HK-2 (cell line): ENCODE data around the gene SYNCRIP.
A peak's percentile ranks its signal among the peaks of the same experiment; 100 is the strongest.
"Not testable (repeated sequence)": the region's sequence is repeated elsewhere in the genome, so short reads cannot be mapped to it uniquely, and the experiment has no call there.

ENCODE experiments used
- DNase-seq: peaks from one replicate; pipeline ENCODE4 v3.0.0-alpha.2; 2018; ENCODE audit not compliant: unreplicated experiment

SYNCRIP gene

DNA sequence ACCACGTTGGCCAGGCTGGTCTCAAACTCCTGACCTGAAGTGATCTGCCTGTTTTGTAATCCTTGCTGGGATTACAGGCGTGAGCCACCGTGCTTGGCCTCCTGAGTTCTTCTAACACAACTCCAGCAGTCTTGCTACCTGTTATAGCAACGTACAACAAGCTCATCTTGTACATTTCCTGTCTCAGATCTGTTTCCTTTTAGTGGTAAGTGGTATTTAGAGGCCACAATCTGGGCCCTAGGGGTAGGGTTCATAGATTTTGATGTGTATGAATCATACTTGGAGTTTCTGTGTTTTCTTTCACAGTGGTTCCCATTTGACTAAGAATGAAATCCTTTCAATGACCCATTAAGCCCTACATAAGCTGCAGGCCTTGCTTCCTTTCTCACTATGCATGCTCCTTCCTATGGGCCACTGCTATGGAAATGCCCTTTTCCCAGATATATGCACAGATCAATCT, 27.1 kb upstream of the SYNCRIP start:
- DNase-seq = no peak

DNA sequence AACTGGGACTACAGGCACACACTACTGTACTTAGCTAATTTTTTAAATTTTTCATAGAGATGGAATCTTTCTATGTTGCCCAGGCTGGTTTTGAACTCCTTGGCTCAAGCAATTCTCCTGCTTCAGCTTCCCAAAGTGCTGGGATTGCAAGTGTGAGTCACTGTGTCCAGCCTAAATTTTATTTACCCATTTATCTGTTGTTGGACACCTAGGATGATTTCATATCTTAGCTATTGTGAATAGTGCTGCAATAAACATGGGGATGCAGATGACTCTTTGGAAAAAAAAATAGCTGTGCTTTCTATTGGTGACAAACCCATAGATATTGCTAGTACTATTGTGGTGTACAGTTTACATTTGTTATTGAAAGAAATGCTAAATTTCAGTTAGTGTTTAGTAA, 19.6 kb upstream of the SYNCRIP start:
- DNase-seq = no peak

DNA sequence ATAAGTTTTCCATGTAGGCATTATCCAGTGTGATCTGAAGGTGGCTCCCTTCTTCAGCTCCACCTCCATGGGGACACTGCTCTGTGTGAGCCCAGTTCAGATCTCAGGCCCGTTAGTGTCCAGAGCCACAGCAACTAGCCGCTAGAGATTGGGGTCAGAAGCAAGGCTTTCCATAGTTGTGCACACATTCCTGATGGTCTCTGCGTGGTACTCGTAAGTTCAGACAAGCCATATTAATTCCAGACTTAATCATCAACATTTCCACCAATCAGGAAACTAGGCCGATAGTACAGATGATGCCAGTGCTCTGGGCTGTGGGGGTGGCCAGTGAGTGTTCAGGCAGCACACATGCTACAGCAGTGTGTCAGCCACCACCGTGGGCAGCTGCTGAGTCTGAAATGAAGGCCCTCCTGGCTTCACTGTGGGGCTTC, 17.5 kb upstream of the SYNCRIP start:
- peak; percentile 79 for DNase-seq

DNA sequence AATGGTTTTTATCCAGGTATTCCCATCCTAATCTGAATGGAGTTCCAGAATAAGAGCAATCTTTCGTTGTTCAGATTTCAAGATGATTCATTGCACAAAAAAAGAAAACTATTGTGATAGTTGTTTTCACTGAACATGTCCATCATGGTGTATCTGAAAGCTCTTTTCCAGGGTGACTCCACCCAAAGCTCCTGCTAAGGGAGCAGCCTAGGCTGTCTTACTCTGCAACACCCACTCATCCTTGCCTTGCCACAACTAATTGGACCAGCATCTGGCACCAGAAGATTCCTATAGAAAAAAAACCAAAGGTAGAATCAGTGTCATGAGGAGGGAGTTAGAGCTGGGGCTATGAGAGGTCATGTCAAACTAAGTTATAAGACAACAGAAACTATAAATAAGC, 7.9 kb upstream of the SYNCRIP start:
- no peak for DNase-seq

DNA sequence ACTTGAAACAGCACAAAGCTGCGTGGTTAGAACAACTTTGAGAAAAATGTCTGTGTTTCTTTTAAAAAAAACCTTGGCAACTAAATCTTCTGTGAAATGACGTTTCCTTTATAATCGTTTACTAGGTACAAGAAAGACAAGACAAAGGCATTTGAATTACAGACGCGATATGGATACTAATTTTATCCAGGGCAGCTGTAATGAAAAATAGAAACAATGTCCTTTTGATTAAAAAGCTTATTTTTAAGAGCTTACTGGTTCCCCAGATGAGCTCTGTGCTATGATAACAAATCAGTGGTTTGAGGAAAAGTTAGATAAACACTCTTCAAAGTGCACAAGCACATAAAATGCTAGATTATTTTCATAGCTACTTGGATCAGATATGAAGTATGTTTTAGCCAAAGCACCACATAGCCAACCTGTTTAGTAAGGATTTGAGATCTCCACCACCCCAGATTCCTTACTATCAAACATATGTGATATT, 1.6 kb upstream of the SYNCRIP start:
- no peak for DNase-seq

DNA sequence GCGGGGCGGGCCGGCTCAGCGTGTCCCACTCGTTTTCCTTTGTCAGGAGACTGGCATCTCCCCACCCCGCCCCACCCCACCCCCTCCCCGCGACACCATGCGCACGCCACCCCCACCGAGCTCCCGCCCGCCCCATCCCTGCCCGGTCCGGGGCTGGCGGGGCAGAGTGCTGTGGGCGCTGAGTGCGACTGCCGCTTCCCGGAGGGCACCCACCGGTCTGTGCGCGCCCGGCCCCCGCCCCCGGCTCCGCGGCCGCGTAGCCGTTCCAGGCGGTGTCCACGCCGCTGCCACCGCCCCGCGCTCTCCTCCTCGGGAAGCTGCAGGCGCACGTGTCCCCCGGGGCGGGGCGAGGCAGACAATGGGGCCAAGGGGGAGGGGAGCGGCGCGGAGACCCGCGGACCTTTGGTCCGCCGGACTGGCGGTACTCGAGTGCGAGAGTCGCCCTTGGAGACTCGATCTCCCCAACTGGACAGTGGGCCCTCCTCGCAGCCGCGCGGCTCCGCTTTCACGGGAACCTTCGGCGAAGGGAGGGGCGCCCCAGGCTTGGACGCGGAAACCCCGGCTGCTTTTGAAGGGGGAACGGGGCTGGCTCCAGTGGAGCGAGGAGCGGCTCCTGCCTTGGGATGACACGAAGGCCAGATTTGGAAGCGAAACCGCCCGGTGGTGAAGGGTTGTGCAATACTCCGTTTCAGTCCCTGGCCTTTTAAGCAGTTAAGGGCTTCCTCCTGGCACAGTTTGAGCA, 1.0 kb upstream of the SYNCRIP start:
- peak; percentile 90 for DNase-seq

DNA sequence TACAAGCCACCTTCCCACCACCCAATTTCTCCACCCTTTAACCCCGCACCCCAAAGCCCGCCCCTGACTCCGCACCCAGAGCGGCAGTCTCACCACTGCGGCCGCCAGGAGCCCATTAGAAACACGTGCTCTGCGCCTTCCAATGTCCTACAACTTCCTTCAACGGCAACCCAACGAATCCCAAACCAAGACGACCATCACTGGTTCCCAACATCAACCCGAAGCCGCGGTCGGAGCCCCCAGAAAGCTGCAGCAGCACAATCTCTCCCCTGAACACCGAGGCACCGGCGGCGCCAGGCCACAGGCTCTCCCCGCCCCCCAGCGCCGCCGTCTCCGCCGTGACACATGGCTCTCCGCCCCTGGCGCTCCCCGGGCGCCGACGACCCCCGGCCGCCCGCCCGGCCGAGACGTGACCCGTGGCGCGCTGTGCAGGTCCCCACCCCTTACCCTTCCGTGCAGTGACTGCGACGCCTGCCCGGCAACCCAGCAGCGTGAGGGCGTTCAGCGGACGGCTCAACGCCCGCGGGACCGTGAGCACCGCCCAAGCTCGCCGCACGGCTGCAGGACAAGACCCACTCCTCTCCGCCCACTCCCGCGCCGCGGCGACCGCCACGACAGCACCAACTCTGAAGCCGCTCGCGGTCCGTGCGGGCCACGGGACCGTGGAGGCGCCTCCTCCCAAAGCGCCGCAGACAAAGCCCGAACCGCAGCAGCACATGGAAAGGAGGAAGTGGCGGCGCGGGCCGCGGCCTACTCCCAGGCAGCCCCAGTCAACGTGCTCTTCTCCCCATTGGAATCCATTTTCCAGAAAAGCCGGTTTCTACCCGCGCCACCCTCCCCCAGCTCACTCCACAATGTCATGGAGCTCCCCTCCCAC, 551 bp downstream of the SYNCRIP start:
- peak; percentile 47 for DNase-seq

DNA sequence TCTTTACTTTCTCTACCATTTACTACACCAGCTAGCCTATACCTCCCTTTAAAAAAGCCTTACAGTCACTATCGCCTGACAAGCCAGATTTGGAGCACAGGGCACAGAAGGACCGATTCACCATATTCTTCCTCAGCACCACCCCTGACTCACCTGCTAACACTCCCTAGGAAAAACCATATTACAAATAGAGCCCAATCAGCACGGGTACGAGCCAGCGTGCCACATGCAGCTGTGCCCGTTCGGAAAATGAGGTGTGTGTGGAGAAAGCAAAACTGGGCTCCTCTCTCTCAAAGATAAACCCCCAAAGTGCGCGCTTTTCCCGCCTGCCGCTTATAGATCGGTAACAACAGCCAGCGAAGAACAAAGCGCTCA, 1.2 kb downstream of the SYNCRIP start:
- peak; percentile 29 for DNase-seq

DNA sequence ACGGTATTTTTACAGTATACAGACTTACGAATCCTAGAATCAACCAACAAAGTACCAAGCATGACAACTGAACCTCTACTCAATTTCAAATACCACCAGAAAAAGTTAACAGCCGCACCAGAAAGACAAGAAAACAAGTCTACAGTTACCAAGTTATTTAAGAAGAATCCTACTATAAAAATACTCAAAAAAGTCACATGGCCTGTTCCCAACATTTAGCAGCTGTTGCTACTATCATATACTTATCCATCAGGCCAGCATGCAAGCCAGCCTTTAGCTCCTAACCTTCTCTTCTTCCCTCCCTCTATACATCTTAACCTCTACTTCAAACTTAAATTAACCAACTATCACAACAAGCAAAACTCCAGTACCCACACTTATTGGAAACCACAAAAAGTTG, 1.9 kb downstream of the SYNCRIP start:
- DNase-seq = no peak

DNA sequence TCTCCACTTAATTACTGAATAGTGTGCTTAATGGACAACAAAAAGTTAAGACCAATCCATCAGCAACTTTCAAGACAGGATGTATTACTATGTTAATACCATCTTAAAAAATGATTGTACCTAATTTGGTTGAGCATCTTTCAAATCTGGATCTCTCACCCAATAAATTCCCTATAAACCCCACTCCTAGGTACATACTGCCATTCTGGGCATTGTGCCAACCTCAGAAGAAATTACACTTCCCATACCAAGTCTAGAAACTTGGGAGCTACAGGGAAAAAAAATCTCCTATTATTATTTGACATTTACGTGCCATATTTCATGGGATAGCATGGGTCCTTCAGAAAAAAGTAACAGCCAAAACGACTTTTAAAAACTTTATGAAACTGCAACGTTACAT, 5.1 kb downstream of the SYNCRIP start:
- no peak for DNase-seq

DNA sequence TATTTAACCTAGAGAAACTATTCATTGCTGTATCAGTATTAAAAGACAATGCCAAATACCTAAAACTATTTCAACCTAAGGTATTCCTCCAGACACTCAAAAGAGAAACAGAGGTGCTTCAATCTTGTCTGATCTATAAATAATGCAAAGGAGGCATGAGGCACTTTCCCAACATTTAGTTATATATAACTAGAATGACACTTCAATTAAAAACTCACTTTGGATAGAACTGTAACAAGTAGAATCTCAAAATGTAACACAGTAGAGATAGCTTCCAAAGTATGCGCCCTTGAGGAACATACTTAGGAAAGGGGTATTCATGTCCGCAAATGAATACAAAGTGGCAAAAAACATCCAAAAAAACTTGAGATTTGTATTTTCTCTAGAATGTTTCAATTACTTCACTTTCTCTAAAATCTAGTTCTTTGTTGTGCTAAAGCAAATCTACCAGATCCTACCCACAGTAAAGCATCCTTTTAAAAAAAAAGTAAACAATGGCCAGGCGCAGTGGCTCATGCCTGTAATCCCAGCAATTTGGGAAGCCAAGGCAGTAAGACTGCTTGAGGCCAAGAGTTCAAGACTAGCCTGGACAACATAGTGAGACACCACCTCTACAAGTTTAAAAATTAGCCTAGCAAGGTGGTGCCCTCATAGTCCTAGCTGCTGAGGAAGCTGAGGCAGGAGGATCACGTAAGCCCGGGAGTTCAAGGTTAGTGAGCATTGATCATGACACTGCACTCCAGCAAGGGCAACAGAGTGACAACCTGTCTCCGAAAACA, 10.3 kb downstream of the SYNCRIP start:
- no peak for DNase-seq

DNA sequence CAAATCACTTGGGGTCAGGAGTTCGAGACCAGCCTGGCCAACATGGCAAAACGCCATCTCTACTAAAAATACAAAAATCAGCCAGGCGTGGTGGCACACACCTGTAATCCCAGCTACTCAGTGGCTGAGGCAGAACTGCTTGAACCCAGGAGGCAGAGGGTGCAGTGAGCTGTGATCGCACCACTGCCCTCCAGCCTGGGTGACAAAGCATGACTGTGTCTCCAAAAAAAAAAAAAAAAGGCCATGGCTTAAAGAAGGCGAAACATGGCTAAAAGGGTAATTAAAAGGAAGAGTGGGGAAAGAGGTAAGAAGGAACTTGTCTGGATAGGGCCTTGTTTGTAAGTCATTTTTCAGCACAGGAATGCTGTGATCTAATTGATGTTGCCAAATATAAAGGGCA, 11.6 kb downstream of the SYNCRIP start:
- not testable (repeated sequence) for DNase-seq

DNA sequence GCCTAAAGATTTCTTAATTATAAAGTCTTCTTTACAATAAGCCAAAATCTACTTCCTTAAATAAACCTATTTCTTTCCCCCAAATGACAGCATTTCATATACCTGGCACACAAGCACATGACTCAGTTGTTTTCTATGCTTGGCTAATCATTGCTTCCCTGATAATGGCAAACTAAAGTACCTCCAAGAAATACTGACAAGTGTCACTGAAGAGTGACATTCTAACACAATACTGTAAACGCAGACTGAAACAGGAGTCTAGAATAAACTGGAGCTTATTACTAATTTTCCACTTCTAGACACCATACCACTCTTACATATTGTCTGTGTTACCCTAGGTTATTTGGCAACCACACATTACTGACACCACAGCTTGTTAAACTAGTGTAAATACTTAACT, 14.3 kb downstream of the SYNCRIP start:
- DNase-seq = no peak

DNA sequence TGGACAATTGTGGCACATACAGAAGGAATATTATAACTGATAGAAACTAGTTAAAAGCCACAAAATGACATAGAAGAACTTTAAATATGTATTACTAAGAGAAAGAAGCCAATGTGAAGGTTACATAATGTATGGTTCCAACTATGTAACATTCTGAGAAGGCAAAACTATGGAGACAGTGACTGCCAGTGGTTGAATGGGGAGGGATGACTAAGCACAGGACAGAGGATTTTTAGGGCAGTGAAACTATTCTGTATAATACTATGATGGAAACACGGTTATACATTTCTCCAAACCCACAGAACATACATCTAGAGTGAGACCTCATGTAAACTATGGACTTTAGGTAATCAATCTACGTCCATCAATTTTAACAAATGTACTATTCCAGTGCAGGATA, 22.4 kb downstream of the SYNCRIP start:
- no peak for DNase-seq

DNA sequence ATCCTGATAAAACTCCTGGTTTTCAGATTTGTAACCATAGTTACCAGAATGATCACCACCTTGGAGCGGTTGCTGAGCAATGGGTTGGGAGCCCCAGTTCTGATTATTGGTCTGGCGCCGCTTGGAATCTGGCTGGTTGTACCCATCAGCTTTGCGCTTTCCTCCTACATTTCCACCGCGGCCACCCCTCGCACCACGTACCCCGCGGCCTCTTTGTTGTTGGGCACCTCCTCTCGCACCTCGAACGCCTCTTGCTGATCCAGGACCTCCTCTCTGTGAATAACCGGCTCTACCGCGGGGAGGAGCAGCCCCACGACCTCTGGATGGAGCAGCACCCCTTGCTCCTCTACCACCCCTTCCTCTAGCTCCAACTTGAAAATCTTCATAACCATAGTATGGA, 27.9 kb downstream of the SYNCRIP start:
- no peak for DNase-seq

DNA sequence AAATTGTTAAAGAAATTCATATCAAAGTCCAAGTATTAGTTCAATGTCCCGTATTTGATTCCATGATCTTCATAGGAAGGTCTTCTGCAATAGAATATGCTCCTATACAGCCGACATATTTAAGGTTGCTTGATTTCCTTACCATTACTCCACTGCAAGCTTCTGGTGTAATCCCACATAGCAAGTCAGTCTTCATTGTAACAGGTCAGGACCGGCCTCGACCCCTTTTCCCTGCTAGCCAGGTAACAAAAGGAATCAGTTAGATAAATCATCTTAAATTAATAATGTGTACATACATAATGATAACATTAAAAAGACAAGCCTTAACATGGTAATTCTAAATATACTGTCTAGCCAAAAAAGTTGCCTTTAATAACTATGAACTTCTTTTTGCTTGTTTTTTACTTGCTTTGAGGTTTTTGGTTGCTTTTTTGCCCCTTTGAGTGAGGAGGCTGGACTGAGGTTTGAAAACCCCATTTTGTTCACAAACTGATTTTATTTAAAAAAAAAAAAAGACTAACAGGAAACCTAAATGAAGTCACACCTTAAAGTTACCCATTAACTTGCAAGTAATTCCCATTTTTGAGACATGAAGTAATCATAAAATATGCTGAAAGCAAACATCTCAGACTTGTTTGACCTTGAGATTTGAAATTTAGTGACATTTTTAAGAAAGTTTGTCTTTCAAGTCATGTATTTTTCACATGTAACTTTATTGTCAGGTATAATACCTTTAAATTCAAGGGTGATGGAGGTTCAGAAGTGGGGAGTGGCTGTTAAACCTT, 29.8 kb downstream of the SYNCRIP start:
- DNase-seq = no peak

DNA sequence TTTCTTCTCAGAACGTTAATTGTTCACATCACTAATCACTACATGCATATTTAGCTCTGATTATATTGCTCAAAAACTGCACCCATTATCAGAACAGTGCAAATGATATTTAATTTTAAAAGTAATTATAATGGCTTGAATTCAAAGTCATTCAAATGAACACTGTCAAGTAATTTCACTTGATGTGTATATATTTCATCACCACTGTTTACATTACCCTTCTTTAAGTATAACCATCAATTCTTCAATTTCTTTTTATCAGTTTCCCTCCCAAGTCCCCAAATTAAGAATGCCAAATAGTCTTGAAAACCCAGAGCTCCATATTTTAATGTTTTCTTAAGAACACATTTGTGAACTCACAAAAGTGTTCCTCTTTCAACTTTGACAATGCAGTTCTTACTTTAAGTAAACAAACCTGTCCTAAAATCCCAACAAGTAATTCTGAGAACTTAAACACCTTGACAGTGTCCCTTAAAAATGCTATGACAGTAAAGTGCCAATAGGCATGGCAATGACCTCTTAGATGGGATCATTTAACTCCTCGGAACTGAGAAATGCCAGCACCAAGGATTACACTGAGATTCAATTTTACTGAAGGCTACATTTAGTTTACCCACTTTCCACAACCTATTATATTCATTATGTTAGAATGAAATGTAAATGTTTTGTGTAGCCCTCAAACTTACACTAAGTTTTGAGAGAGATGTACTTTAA, 32.3 kb downstream of the SYNCRIP start:
- DNase-seq = no peak

DNA sequence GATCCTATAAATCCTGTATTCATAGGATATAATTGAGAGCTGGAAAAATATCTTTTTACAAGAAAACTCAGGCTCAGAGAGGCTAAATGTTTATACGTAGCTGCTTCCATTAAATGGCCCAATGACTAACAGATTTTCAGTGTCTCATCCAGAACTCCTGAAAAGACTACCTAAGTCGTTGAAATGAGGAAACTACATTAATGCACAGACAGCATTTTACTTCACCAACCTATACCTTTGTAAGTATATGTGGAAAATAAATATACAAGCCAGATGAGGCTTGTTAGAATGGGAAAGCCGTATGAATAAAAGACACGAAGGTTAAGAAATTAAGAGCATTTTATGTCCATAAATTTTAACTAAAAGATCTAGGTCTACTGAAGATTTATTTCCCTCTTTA, 40.6 kb downstream of the SYNCRIP start:
- no peak for DNase-seq

DNA sequence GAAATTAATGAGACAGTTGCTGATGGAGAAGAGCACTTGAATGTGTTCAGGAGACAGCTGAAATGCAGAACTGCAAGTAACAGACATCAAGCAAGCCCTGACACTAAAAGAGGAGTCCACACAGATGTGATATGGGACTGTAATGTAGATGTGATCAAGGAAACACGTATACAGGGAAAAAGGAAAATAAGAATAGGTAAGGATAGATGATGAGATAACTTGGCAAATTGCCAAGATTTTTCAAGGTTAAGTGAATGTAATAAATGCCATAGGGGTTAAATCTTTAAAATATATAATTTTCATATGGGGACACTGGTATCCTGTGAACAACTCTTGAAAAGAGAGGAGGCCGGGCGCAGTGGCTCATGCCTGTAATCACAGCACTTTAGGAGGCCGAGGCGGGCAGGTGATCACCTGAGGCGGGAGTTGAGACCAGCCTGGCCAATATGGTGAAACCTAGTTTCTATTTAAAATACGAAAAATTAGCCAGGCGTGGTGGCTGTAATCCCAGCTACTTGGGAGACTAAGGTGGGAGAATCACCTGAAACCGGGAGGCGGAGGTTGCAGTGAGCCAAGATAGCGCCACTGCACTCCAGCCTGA, 41.9 kb downstream of the SYNCRIP start:
- DNase-seq = no peak

DNA sequence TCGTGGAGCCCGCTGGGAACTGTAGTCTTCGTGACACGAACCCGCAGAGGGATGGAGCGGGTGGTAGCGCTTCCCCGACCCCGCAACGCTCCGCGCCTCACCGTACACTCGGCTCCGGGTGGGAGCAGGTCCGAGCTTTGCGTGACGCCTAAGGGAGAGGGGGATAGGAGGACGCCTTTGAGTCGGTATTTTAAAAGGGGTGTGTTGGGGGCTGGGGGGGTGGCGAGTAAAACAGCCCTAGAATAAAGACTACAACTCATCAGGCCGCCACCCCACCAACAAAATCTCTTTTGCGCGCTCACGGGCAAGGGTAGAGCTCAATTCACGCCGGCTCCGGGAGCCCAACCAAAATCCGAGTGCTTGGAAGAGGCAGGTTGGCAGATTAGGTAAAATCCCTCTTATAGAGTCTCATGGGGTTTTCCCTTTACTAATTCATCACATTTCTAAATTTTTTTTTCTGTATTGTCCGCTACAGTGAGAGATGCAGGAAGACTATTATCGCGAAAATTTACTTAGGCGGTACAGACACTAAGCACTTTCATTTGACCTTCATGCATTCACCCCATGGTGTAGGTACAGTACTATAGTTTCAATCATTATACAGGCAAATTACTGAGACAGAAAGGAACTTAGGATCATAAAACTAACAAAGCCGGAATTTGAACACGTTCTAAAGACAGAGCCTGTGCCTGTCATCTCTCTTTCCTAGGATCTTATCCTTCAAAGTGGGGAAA, 48.3 kb downstream of the SYNCRIP start:
- no peak for DNase-seq
